ENCODE data around the gene TFDP3.

DNA sequence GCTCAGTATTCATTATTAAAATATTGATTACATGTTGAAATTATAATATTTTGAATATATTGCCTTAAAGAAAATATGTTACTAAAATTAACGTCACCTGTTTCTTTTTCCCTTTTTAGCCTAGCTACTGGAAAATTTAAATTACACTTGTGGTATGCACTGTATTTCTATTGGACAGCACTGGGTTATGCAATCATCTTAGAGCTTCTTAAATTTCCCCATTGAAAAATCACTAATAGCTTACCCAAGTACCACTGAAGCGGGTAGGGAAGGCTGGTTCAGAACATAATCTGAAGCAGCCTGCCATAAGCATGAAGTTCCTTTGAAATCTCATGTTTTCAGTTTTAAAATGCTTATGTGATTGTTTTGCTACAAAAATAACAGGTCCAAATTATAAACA is 49.5 kb upstream of the TFDP3 start:
- TF ChIP-seq, protein P1, sequence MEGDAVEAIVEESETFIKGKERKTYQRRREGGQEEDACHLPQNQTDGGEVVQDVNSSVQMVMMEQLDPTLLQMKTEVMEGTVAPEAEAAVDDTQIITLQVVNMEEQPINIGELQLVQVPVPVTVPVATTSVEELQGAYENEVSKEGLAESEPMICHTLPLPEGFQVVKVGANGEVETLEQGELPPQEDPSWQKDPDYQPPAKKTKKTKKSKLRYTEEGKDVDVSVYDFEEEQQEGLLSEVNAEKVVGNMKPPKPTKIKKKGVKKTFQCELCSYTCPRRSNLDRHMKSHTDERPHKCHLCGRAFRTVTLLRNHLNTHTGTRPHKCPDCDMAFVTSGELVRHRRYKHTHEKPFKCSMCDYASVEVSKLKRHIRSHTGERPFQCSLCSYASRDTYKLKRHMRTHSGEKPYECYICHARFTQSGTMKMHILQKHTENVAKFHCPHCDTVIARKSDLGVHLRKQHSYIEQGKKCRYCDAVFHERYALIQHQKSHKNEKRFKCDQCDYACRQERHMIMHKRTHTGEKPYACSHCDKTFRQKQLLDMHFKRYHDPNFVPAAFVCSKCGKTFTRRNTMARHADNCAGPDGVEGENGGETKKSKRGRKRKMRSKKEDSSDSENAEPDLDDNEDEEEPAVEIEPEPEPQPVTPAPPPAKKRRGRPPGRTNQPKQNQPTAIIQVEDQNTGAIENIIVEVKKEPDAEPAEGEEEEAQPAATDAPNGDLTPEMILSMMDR (IDR thresholded peaks at IDR 0.05) = no peak
- no peak for TF ChIP-seq POLR2A (IDR thresholded peaks at IDR 0.05)
